ENCODE results near the gene PAQR7. TPM values are rescaled to one million over a fixed set of nuclear protein-coding genes. Genes with fewer than 3 reads are reported as not detected.

Gene PAQR7
- total RNA-seq, 1 donor from 2014 or later = 9.3 TPM

GRCh38 chr1:25817840-25818501 is 57.5 kb downstream of the PAQR7 start:
- Histone ChIP-seq H3K27me3 (ENCODE audit: low read depth) (no peaks in the 10 kb centered on the region), H3K9me3 (no peaks in the 10 kb centered on the region), H3K27ac (peak overlapping the region; percentile 5), H3K4me3 (no peak overlapping the region), H3K36me3 (peaks cover 33% of the 10 kb centered on the region), H3K4me1 (peaks cover 29% of the 10 kb centered on the region)
- no peak for DNase-seq
- ATAC-seq = no peak
- intact Hi-C loops (cut with DNase I) = no loop called here
- no peak for TF ChIP-seq CTCF (IDR thresholded peaks at IDR 0.05)

- no peak for ATAC-seq
- H3K27me3 ChIP-seq (ENCODE audit: low read depth) = no peaks in the 10 kb centered on the region
- H3K36me3 ChIP-seq = peaks cover 45% of the 10 kb centered on the region
- peaks cover 22% of the 10 kb centered on the region for H3K4me1 ChIP-seq
- no peak for DNase-seq
- H3K4me3 ChIP-seq = no peak overlapping the region
- no peaks in the 10 kb centered on the region for H3K9me3 ChIP-seq
- no peak overlapping the region for H3K27ac ChIP-seq
- no peak for TF ChIP-seq CTCF (IDR thresholded peaks at IDR 0.05)
- intact Hi-C loops (cut with DNase I) = no loop called here
Measured at GRCh38 chr1:25816112-25816718, 59.3 kb downstream of the PAQR7 start.

GRCh38 chr1:25815208-25816111 is 60.0 kb downstream of the PAQR7 start:
- Histone ChIP-seq H3K4me3 (no peak overlapping the region), H3K36me3 (peaks cover 52% of the 10 kb centered on the region), H3K27ac (no peak overlapping the region), H3K27me3 (ENCODE audit: low read depth) (no peaks in the 10 kb centered on the region), H3K9me3 (no peaks in the 10 kb centered on the region), H3K4me1 (peaks cover 23% of the 10 kb centered on the region)
- DNase-seq = no peak
- intact Hi-C loops (cut with DNase I) = no loop called here
- no peak for TF ChIP-seq CTCF (IDR thresholded peaks at IDR 0.05)
- ATAC-seq = no peak

- TF ChIP-seq CTCF (IDR thresholded peaks at IDR 0.05) = no peak
- Histone ChIP-seq H3K27ac (no peak overlapping the region), H3K9me3 (no peaks in the 10 kb centered on the region), H3K4me1 (peaks cover 31% of the 10 kb centered on the region), H3K36me3 (peaks cover 61% of the 10 kb centered on the region), H3K27me3 (ENCODE audit: low read depth) (no peaks in the 10 kb centered on the region), H3K4me3 (no peak overlapping the region)
- intact Hi-C loops (cut with DNase I) = no loop called here
- DNase-seq (no peak), ATAC-seq (no peak)
Measured at GRCh38 chr1:25814549-25815087, 60.9 kb downstream of the PAQR7 start.

- DNase-seq = no peak
- H3K27me3 ChIP-seq (ENCODE audit: low read depth) = no peaks in the 10 kb centered on the region
- no peak overlapping the region for H3K4me3 ChIP-seq
- ATAC-seq = no peak
- intact Hi-C loops (cut with DNase I) = no loop called here
- H3K9me3 ChIP-seq = no peaks in the 10 kb centered on the region
- no peak for TF ChIP-seq CTCF (IDR thresholded peaks at IDR 0.05)
- no peak overlapping the region for H3K27ac ChIP-seq
- H3K36me3 ChIP-seq = peaks cover 68% of the 10 kb centered on the region
- H3K4me1 ChIP-seq = peaks cover 28% of the 10 kb centered on the region
Measured at GRCh38 chr1:25813734-25814471, 61.6 kb downstream of the PAQR7 start.

All from lower lobe of right lung (tissue), 2 donors.